HG03432 (cell line): Measurements from ENCODE around the gene PPP1R13B.

ENCODE experiments used
- ATAC-seq: cut with Tn5 transposase; IDR thresholded peaks from one replicate; pipeline ENCODE4 v1.9.1; 2021; ENCODE audit warnings: mild to moderate bottlenecking, moderate library complexity; ENCODE audit not compliant: unreplicated experiment

Gene PPP1R13B

GRCh38 chr14:103732868-103733620, 114.3 kb downstream of the PPP1R13B start:
- no peak for ATAC-seq

GRCh38 chr14:103731916-103732867, 115.2 kb downstream of the PPP1R13B start:
- ATAC-seq, result no peak

- no peak for ATAC-seq
Measured at GRCh38 chr14:103731481-103731880, 115.9 kb downstream of the PPP1R13B start.

- no peak for ATAC-seq
Measured at GRCh38 chr14:103730490-103731035, 116.8 kb downstream of the PPP1R13B start.

- ATAC-seq, result no peak
Measured at GRCh38 chr14:103729496-103730448, 117.6 kb downstream of the PPP1R13B start.

- no peak for ATAC-seq
Measured at GRCh38 chr14:103728721-103729120, 118.7 kb downstream of the PPP1R13B start.

GRCh38 chr14:103728141-103728540, 119.2 kb downstream of the PPP1R13B start:
- ATAC-seq, result no peak

GRCh38 chr14:103727313-103727980, 119.9 kb downstream of the PPP1R13B start:
- ATAC-seq, result no peak

- ATAC-seq, result no peak
Measured at GRCh38 chr14:103726474-103726873, 120.9 kb downstream of the PPP1R13B start.

- ATAC-seq, result no peak
Measured at GRCh38 chr14:103725739-103726395, 121.5 kb downstream of the PPP1R13B start.

GRCh38 chr14:103725001-103725682, 122.2 kb downstream of the PPP1R13B start:
- ATAC-seq, result no peak

GRCh38 chr14:103724116-103724515, 123.3 kb downstream of the PPP1R13B start:
- ATAC-seq, result no peak

- no peak for ATAC-seq
Measured at GRCh38 chr14:103723748-103724081, 123.7 kb downstream of the PPP1R13B start.

GRCh38 chr14:103721334-103722120, 125.8 kb downstream of the PPP1R13B start:
- no peak for ATAC-seq

GRCh38 chr14:103719751-103720150, 127.6 kb downstream of the PPP1R13B start:
- no peak for ATAC-seq

- no peak for ATAC-seq
Measured at GRCh38 chr14:103718572-103718971, 128.8 kb downstream of the PPP1R13B start.

- no peak for ATAC-seq
Measured at GRCh38 chr14:103716899-103717411, 130.4 kb downstream of the PPP1R13B start.
